ENCODE results near the gene CEACAM1.

DNA sequence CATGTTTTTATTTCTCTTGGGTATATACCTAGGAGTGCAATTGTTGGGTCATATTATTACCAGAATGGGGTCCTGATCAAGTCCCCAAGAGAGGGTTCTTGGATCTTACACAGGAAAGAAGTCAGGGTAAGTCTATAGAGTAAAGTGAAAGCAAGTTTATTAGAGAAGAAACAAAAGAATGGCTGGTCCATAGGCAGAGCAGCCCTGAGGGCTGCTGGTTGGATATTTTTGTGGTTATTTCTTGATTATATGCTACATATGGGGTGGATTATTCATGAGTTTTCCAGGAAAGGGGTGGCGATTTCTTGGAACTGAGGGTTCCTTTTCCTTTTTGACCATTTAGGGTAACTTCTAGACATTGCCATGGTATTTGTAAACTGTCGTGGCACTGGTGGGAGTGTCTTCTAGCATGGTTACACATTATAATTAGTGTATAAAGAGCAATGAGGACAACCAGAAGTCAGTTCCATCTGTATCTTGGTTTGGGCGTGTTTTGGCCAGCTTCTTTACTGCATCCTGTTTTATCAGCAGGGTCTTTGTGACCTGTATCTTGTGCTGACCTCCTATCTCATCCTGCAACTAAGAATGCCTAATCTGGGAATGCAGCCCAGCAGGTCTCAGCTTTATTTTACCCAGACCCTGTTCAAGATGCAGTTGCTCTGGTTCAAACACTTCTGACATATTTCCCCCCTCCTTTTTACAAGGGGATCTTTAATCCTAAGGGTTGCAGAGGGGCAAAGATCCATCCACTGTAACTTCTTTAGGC is 41.1 kb downstream of the CEACAM1 start:
- TF ChIP-seq, protein P1, sequence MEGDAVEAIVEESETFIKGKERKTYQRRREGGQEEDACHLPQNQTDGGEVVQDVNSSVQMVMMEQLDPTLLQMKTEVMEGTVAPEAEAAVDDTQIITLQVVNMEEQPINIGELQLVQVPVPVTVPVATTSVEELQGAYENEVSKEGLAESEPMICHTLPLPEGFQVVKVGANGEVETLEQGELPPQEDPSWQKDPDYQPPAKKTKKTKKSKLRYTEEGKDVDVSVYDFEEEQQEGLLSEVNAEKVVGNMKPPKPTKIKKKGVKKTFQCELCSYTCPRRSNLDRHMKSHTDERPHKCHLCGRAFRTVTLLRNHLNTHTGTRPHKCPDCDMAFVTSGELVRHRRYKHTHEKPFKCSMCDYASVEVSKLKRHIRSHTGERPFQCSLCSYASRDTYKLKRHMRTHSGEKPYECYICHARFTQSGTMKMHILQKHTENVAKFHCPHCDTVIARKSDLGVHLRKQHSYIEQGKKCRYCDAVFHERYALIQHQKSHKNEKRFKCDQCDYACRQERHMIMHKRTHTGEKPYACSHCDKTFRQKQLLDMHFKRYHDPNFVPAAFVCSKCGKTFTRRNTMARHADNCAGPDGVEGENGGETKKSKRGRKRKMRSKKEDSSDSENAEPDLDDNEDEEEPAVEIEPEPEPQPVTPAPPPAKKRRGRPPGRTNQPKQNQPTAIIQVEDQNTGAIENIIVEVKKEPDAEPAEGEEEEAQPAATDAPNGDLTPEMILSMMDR (IDR thresholded peaks at IDR 0.05), result no peak
- no peak for TF ChIP-seq POLR2AphosphoS5 (IDR thresholded peaks at IDR 0.05)
